ENCODE results near the gene CDKAL1. TPM values are rescaled to one million over a fixed set of nuclear protein-coding genes. Genes with fewer than 3 reads are reported as not detected.

The CDKAL1 gene
- total and polyA plus RNA-seq, 4 donors = 2.0 to 12.9 (median 6.7) TPM

GRCh38 chr6:20955131-20955530 is 420.9 kb downstream of the CDKAL1 start:
- 94% methylated on average over 2 of the region's 2 CpGs for WGBS
- no peaks in the 10 kb centered on the region for H3K4me1 ChIP-seq (ENCODE audit: control insufficient read depth in 4 of 4, insufficient read depth in 4 of 4, low read length in 3 of 4)
- no peaks in the 10 kb centered on the region for H3K27me3 ChIP-seq (ENCODE audit: control insufficient read depth in 4 of 4, insufficient read depth in 4 of 4, low read length in 3 of 4)
- H3K36me3 ChIP-seq (ENCODE audit: control insufficient read depth in 4 of 4, insufficient read depth in 3 of 4, low read depth in 1 of 4, low read length in 3 of 4) = no peaks in the 10 kb centered on the region
- H3K27ac ChIP-seq (ENCODE audit: low read depth in 1 of 2, low read length in 2 of 2) = no peak overlapping the region
- H3K9ac ChIP-seq (ENCODE audit: low read depth in 1 of 2, low read length in 2 of 2) = no peak overlapping the region
- DNase-seq (ENCODE audit: low spot score) = no peak
- H3K4me3 ChIP-seq (ENCODE audit: low read depth in 1 of 3, low read length in 3 of 3) = no peak overlapping the region
- no peak for TF ChIP-seq ZBTB33 (IDR thresholded peaks at IDR 0.05)
- TF ChIP-seq HNF4A (conservative IDR thresholded peaks at IDR 0.05) = no peak
- no peak for TF ChIP-seq RXRA (IDR thresholded peaks at IDR 0.05)
- no peak for TF ChIP-seq GABPA (IDR thresholded peaks at IDR 0.05 in 1 of 2, conservative IDR thresholded peaks at IDR 0.05 in 1 of 2)
- TF ChIP-seq SP1 (IDR thresholded peaks at IDR 0.05) = no peak
- no peak for TF ChIP-seq HNF4G (IDR thresholded peaks at IDR 0.05)
- no peak for TF ChIP-seq CTCF (IDR thresholded peaks at IDR 0.05; ENCODE audit: low read depth, low read length, missing input control)
- no peak for TF ChIP-seq MAX (IDR thresholded peaks at IDR 0.05)
- no peak for TF ChIP-seq JUND (IDR thresholded peaks at IDR 0.05)
- no peak for TF ChIP-seq EGR1 (IDR thresholded peaks at IDR 0.05; ENCODE audit: low read depth in 2 of 2)
- TF ChIP-seq TAF1 (conservative IDR thresholded peaks at IDR 0.05) = no peak
- TF ChIP-seq REST (IDR thresholded peaks at IDR 0.05) = no peak
- TF ChIP-seq YY1 (IDR thresholded peaks at IDR 0.05) = no peak
- no peak for TF ChIP-seq RAD21 (IDR thresholded peaks at IDR 0.05)
- no peaks in the 10 kb centered on the region for H3K9me3 ChIP-seq (ENCODE audit: control insufficient read depth in 4 of 4, low read length in 3 of 4)

- no peaks in the 10 kb centered on the region for H3K36me3 ChIP-seq (ENCODE audit: control insufficient read depth in 4 of 4, insufficient read depth in 3 of 4, low read depth in 1 of 4, low read length in 3 of 4)
- no peak overlapping the region for H3K9ac ChIP-seq (ENCODE audit: low read depth in 1 of 2, low read length in 2 of 2)
- no peaks in the 10 kb centered on the region for H3K9me3 ChIP-seq (ENCODE audit: control insufficient read depth in 4 of 4, low read length in 3 of 4)
- H3K4me1 ChIP-seq (ENCODE audit: control insufficient read depth in 4 of 4, insufficient read depth in 4 of 4, low read length in 3 of 4) = no peaks in the 10 kb centered on the region
- no peaks in the 10 kb centered on the region for H3K27me3 ChIP-seq (ENCODE audit: control insufficient read depth in 4 of 4, insufficient read depth in 4 of 4, low read length in 3 of 4)
- no peak overlapping the region for H3K4me3 ChIP-seq (ENCODE audit: low read depth in 1 of 3, low read length in 3 of 3)
- WGBS = 76% methylated on average over 4 of the region's 4 CpGs
- DNase-seq (ENCODE audit: low spot score) = no peak
- H3K27ac ChIP-seq (ENCODE audit: low read depth in 1 of 2, low read length in 2 of 2) = no peak overlapping the region
- TF ChIP-seq HNF4G (IDR thresholded peaks at IDR 0.05) = no peak
- TF ChIP-seq FOXA1 (IDR thresholded peaks at IDR 0.05) = no peak
- TF ChIP-seq TAF1 (conservative IDR thresholded peaks at IDR 0.05) = no peak
- TF ChIP-seq FOXA2 (IDR thresholded peaks at IDR 0.05) = no peak
- no peak for TF ChIP-seq JUND (IDR thresholded peaks at IDR 0.05)
- no peak for TF ChIP-seq YY1 (IDR thresholded peaks at IDR 0.05)
- no peak for TF ChIP-seq ZBTB33 (IDR thresholded peaks at IDR 0.05)
- TF ChIP-seq SP1 (IDR thresholded peaks at IDR 0.05) = no peak
- no peak for TF ChIP-seq RAD21 (IDR thresholded peaks at IDR 0.05)
- TF ChIP-seq NR2F2 (IDR thresholded peaks at IDR 0.05) = no peak
- TF ChIP-seq REST (IDR thresholded peaks at IDR 0.05) = no peak
- no peak for TF ChIP-seq EGR1 (IDR thresholded peaks at IDR 0.05; ENCODE audit: low read depth in 2 of 2)
- TF ChIP-seq HNF4A (conservative IDR thresholded peaks at IDR 0.05) = no peak
Measured at GRCh38 chr6:20955751-20956150, 421.5 kb downstream of the CDKAL1 start.

All from liver (tissue), 9 donors.